OCI-LY3 (cell line): ENCODE data around the gene L3MBTL3.

Experiments used
- CTCF ChIP-seq: fragments of 200-600, 300-600 bp; sonication (generic); IDR thresholded peaks from 2 replicates; pipeline ENCODE4 v1.5.1; 2014; ENCODE audit warnings: antibody characterized with exemption, low read length, low read depth
- EZH2phosphoT487 ChIP-seq: fragments of 200-600 bp; shearing (Covaris generic); IDR thresholded peaks from 2 replicates; pipeline ENCODE4 v1.6.1; 2018; ENCODE audit warnings: antibody characterized with exemption, mixed run types, low read depth

GRCh38 chr6:130037207-130037811 lies 18.9 kb downstream of the L3MBTL3 start:
- peak; percentile 49 for TF ChIP-seq CTCF
- no peak for TF ChIP-seq EZH2phosphoT487
